HG03460 (cell line): ENCODE results near the gene EFCAB8.

Source experiments
- ATAC-seq: cut with Tn5 transposase; IDR thresholded peaks from one replicate; pipeline ENCODE4 v1.9.1; 2021; ENCODE audit not compliant: unreplicated experiment

The EFCAB8 gene

GRCh38 chr20:33002087-33002808, 143.5 kb downstream of the EFCAB8 start:
- ATAC-seq = no peak

- no peak for ATAC-seq
Measured at GRCh38 chr20:33004141-33004751, 145.5 kb downstream of the EFCAB8 start, which contains the start of gene SUN5. Gene SUN5 (minus strand): TSS chr20:33004433. CDS start chr20:33004340, 93 bp downstream.

- no peak for ATAC-seq
Measured at GRCh38 chr20:33005132-33005566, 146.4 kb downstream of the EFCAB8 start.

DNA sequence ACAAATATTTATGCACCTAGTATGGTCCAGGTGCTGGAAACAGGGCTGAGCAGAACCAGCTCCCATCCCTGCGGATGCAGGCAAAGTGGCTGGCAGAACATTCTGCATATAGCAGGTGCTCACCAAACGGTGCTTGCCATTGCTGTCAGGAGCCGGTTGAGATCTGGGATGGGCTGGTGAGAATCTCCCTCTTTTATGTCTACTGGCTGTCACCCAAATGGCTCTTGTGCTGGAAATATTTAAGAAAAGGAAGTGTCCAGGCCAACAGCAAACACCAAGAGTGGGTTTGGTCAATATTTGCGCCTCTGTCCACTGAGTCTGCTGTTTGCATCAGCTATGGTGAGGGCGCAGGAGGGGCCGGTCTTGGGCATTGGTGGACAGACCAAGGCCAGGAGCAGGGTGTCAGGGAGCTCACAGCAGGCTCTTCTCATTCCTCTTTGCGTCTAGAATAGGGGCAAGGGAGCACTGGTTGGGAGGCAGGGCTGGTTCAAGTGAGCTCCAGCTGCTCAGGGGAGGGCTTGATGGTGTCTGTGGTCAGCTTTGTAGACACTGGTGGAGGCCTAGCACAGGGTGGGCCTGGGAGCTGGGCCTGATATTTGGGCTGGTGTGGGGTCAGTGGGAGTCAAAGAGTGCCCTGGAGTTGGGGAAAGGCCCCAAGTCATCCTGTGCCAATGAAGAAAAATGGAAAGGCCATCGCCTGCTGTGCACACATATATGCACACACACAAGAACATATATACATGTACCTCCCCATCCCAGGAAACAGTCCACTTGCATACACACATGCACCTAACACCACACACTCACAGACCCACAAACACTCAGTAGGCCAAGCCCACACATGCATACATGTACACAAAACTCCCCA, 147.4 kb downstream of the EFCAB8 start:
- ATAC-seq = no peak

- ATAC-seq = no peak
Measured at GRCh38 chr20:33006776-33007375, 148.2 kb downstream of the EFCAB8 start.

DNA sequence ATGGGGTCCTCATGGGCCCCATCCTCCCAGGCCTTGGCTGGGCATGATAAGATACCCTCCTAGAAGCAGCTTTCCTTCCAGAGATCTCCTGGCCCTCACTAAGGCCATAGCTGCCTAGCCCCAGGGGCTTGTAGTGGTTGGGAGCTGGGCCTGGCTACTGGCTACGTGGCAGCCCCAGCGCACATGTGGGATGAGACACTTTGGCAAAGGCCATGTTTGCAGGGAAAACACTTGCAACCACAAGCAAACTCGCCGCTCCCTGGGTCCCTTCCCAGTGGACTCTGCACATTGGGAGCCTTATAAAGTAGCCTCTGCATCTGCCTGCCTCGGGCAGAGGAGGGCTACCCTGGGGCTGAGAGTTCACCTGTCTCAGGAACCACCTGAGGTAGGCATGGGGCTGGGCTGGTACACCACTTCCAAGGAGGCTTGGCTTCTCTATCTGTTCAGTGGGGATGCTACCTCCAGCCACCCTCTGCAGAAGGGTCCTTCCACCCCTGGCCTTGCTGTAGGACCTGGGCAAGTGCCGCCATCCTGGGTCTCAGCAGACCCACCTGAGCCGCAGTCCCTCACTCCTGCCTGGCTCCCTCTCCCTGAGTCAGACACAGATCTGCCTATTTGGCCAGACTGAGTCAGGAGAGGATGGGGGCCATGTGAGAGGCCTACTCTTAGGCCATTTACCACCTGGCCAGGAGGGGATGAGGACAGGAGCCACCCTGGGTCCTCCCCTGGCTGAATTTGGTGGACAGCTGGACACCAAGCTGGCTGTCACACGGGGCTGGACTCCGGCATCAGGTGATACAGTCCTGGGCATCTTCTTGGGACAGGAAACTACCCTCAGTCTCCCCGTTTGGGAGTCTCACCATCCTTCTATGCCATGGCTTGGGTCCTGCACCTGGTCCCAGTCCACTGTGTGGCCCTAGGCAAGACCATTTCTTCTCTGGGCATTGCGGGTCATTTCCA, 148.9 kb downstream of the EFCAB8 start, which contains the start of gene BPIFB2:
BPIFB2 (plus strand) TSS at position 329 of the 960 bp plus-strand sequence. CDS start 871 bp downstream, outside the sequence.
- ATAC-seq = no peak

- ATAC-seq = no peak
Measured at GRCh38 chr20:33008336-33009213, 149.9 kb downstream of the EFCAB8 start.

DNA sequence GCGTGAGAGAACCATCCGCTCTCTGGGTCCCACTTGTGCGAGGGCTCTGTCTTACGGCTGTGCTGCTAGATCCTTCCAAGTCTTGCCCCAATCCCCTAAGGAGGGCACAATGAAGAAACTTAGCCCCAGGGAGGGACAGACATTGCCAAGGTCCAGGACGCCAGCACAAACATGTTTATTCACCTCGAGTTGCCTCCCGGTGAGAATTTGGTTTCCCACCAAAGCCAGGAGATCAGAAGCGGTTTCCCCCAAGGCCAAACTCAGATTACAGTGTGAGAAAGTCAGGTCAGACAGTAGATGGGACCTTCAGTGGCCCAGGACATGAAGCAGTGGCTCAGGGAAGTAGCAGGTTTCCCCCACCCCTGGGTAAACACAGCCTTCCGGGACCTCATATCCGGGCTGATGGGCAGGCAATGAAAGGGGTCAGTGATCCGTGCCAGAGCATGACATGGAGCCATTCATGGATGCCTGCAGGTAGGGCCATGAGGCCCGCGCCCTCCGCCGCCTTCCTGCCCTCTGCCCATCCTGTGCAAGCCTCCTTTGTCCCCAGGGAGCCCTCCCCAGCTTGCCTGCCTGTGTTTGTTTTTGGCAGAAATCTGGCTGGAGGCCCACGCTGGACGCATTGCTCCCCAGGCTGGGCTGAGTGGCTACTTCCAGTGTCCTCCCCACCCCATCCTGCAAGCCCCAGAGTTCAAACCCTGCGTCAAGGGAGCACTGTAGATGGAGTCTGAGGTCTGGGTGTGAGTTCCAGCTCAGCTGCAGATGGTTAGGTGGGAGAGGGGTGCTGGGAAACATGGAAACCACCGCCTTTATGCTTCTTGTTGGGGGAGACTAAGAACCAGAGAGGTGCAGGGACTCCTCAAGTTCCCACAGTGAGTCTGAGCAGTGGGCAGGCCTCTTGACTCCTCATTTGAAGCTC, 150.8 kb downstream of the EFCAB8 start:
- no peak for ATAC-seq

- no peak for ATAC-seq
Measured at GRCh38 chr20:33010133-33010504, 151.4 kb downstream of the EFCAB8 start.

GRCh38 chr20:33010674-33011449, 152.1 kb downstream of the EFCAB8 start:
- ATAC-seq = no peak
